ENCODE measurements around the gene IFNA14. TPM values are rescaled to one million over a fixed set of nuclear protein-coding genes. Genes with fewer than 3 reads are reported as not detected.
"Not testable (repeated sequence)": the region's sequence is repeated elsewhere in the genome, so short reads cannot be mapped to it uniquely, and the experiment has no call there.

The IFNA14 gene
- total RNA-seq, 2 donors from 2014 or later: not detected

GRCh38 chr9:21210311-21210710 is 29.5 kb downstream of the IFNA14 start:
- Histone ChIP-seq H3K36me3 (no peaks in the 10 kb centered on the region), H3K4me1 (no peaks in the 10 kb centered on the region), H3K27ac (no peak overlapping the region), H3K27me3 (no peaks in the 10 kb centered on the region), H3K4me3 (no peak overlapping the region), H3K9ac (ENCODE audit: low read depth in 2 of 2, low read length in 2 of 2) (no peak overlapping the region), H3K9me3 (no peaks in the 10 kb centered on the region)
- TF ChIP-seq, protein P1, sequence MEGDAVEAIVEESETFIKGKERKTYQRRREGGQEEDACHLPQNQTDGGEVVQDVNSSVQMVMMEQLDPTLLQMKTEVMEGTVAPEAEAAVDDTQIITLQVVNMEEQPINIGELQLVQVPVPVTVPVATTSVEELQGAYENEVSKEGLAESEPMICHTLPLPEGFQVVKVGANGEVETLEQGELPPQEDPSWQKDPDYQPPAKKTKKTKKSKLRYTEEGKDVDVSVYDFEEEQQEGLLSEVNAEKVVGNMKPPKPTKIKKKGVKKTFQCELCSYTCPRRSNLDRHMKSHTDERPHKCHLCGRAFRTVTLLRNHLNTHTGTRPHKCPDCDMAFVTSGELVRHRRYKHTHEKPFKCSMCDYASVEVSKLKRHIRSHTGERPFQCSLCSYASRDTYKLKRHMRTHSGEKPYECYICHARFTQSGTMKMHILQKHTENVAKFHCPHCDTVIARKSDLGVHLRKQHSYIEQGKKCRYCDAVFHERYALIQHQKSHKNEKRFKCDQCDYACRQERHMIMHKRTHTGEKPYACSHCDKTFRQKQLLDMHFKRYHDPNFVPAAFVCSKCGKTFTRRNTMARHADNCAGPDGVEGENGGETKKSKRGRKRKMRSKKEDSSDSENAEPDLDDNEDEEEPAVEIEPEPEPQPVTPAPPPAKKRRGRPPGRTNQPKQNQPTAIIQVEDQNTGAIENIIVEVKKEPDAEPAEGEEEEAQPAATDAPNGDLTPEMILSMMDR (IDR thresholded peaks at IDR 0.05): no peak
- intact Hi-C loops (cut with DNase I): no loop called here
- DNase-seq: no peak

- H3K27me3 ChIP-seq; H3K4me1 ChIP-seq; H3K9me3 ChIP-seq; intact Hi-C loops (cut with DNase I); H3K4me3 ChIP-seq; H3K27ac ChIP-seq; H3K36me3 ChIP-seq; DNase-seq; H3K9ac ChIP-seq (ENCODE audit: low read depth in 2 of 2, low read length in 2 of 2): not testable (repeated sequence)
Measured at GRCh38 chr9:21207043-21207442, 32.8 kb downstream of the IFNA14 start, which contains the start of gene IFNA10. TSS of gene IFNA10 (minus strand) at chr9:21207143. CDS start at chr9:21207097, 46 bp downstream.

GRCh38 chr9:21205204-21205603 is 34.6 kb downstream of the IFNA14 start:
- Histone ChIP-seq H3K36me3 (no peaks in the 10 kb centered on the region), H3K27ac (no peak overlapping the region), H3K9me3 (no peaks in the 10 kb centered on the region), H3K4me3 (no peak overlapping the region), H3K27me3 (no peaks in the 10 kb centered on the region), H3K9ac (ENCODE audit: low read depth in 2 of 2, low read length in 2 of 2) (no peak overlapping the region), H3K4me1 (no peaks in the 10 kb centered on the region)
- TF ChIP-seq, protein P1 (IDR thresholded peaks at IDR 0.05): no peak
- no peak for DNase-seq
- intact Hi-C loops (cut with DNase I): no loop called here

DNA sequence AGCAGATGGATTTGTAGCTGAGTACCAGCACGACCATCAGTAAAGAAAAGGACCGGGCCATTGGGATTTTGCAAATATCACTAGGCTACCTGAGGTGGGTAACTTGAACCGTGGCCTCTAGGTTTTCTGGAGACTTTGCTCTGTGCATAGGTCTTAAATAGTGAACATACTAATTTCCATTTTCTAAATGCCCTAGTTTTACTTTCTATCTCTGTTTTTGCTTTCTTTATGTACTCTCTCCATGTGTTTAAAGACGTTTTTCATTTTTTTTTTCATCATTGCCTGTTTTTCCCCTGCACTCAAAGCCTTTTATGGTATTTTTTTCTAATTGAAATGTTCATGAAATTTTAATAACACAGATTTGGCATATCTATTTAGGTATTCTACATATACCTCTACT is 37.7 kb downstream of the IFNA14 start, which contains the start of gene IFNA7:
TSS of gene IFNA7 (minus strand) at position 101 of the 400 bp plus-strand sequence. CDS start at position 61, 40 bp downstream.
- H3K9me3 ChIP-seq; H3K36me3 ChIP-seq; H3K27ac ChIP-seq; H3K9ac ChIP-seq (ENCODE audit: low read depth in 2 of 2, low read length in 2 of 2); DNase-seq; H3K4me1 ChIP-seq; H3K4me3 ChIP-seq; intact Hi-C loops (cut with DNase I); H3K27me3 ChIP-seq: not testable (repeated sequence)

DNA sequence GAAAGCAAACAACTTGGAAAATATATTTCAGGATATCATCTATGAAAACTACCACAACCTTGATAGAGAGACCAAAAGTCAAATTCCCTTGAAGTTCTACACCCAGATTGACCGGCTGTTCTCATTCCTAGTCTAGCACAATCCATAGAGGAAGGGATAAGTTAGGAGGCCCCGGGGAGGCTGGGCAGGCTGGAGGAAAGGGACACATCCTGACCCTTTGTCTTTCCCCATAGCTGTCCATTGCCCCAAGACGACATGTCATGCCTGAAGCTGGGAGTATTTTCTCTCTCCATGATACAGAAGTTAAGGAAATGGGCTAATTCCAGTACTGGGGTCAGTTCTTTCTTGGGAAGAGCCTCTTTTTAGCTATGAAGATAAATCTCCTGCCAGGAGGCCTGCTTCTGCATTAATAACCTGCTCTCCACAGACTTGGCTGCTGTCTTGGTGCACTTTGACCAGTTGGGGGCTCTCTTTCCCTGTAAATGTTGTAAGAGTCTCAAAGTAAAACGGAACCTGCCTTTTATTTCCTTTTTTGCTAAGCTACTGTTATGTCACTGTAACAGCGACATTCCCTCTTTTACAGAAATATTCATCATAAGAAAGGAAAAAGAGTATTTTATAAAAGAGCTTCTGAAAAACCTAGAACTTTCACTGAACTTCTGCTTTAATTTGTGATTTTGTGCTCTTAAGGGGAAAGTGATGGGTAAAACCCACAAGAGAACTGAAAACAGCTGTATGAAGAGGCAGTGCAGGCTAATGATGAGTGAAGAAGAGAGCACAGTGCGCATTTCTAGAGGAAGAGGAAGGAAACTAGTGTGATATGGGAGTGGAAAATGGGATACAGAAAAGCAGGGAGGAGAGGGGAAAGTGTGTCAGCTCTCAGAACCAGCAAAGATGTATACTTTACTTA is 44.7 kb downstream of the IFNA14 start:
- H3K9ac ChIP-seq (ENCODE audit: low read depth in 2 of 2, low read length in 2 of 2); H3K27me3 ChIP-seq; H3K9me3 ChIP-seq; H3K4me1 ChIP-seq; H3K36me3 ChIP-seq; intact Hi-C loops (cut with DNase I); H3K27ac ChIP-seq; H3K4me3 ChIP-seq: not testable (repeated sequence)
- TF ChIP-seq, protein P1 (IDR thresholded peaks at IDR 0.05): peak; percentile 24
- DNase-seq: peak; percentile 32

Other genes starting within 250 kb of the IFNA14 start
- gene HACD4, start 208.4 kb downstream of the IFNA14 start, total RNA-seq: 1 to 10 TPM in 1 of 2 donors, under 1 TPM in 1; 0.67 to 2.5 TPM
- gene IFNB1, start 162.1 kb downstream of the IFNA14 start, total RNA-seq: not detected
- gene IFNW1, start 98.2 kb downstream of the IFNA14 start, total RNA-seq: not detected
- gene IFNA21, start 73.3 kb downstream of the IFNA14 start, total RNA-seq: not detected
- gene IFNA4, start 52.4 kb downstream of the IFNA14 start, total RNA-seq: not detected
- not detected for gene IFNA7, start 37.8 kb downstream of the IFNA14 start, total RNA-seq
- gene IFNA10, start 32.9 kb downstream of the IFNA14 start, total RNA-seq: not detected
- not detected for gene IFNA16, start 22.7 kb downstream of the IFNA14 start, total RNA-seq
- not detected for gene IFNA17, start 11.8 kb downstream of the IFNA14 start, total RNA-seq
- not detected for gene IFNA5, start 65.3 kb upstream of the IFNA14 start, total RNA-seq
- gene KLHL9, start 95.4 kb upstream of the IFNA14 start, total RNA-seq: 10 to 100 TPM; 20.4 to 23.9 TPM
- gene IFNA6, start 110.9 kb upstream of the IFNA14 start, total RNA-seq: not detected
- gene IFNA13, start 128.1 kb upstream of the IFNA14 start, total RNA-seq: not detected
- gene IFNA2, start 145.4 kb upstream of the IFNA14 start, total RNA-seq: not detected
- gene IFNA8, start 169.1 kb upstream of the IFNA14 start, total RNA-seq: not detected
- not detected for gene IFNA1, start 200.4 kb upstream of the IFNA14 start, total RNA-seq
- gene IFNE, start 242.3 kb upstream of the IFNA14 start, total RNA-seq: not detected